Activated effector memory CD4-positive, alpha-beta T cell treated with anti-CD3 and anti-CD28 coated beads, Interleukin-2, amount 50 U/mL, for 16 hours (primary cell): Measurements from ENCODE around the gene DSCAML1.
"Not testable (repeated sequence)": the region's sequence is repeated elsewhere in the genome, so short reads cannot be mapped to it uniquely, and the experiment has no call there.

ENCODE experiments used
- DNase-seq: peaks from one replicate; pipeline ENCODE4 v3.0.0-alpha.2; 2020

The DSCAML1 gene

DNA sequence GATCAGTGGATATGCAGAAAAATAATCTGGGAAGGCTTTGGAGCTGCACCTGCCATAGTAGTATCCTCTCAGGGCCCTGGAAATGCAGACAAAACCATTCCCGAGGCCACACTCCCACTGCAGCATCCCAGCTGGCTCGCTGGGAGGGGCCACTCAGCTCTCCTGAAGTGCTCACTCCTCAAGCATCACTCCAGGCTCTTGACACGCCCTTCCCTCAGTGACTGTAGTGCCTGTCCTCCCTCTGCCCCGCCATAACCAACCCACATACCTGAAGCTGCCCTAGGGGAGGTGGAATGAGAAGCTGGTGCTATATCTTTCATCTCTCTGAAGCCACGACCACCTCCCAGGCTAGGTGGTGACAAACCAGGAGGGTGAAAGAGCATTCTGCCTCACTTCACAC lies 4.8 kb downstream of the DSCAML1 start:
- DNase-seq, result no peak

GRCh38 chr11:117790279-117790678 lies 6.7 kb downstream of the DSCAML1 start:
- DNase-seq, result no peak

GRCh38 chr11:117789241-117789640 lies 7.8 kb downstream of the DSCAML1 start:
- no peak for DNase-seq

DNA sequence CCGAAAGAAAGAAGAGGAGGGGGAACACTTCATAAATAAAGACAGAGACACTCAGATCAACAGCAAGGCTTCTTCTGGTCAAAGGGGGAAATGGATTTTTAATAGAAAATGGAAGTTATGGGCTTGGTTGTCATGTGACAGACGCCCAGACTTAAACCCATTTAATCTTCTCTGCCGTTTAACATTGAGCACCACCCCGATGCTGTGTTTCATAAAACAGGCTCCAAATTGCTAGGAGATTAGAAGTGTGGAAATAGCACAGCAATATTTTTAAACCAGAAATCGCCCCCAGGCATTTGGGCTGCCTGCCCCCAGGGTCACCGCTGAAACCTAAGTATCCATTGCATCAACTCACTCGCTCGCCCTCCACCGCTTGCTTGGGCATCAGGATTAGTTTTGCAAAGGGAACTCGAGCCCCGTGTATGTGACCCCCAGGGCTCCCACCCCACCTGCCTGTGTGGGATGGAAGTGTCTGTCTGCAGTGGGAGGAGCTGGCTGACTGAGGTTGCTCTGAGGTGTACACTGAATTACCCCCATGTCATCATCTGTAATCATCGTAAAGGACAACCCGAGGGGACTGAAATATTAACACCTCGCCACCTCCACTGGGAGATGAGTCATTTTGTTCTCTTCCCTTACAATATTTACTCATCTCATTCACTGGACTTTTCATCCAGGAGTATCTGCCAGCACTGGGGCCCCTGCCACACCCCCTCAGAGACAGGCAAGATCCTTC lies 10.7 kb downstream of the DSCAML1 start:
- no peak for DNase-seq

- no peak for DNase-seq
These were observed 14.9 kb downstream of the DSCAML1 start for GRCh38 chr11:117782101-117782500.

- DNase-seq, result no peak
These were observed 15.4 kb downstream of the DSCAML1 start for GRCh38 chr11:117781627-117782026.

DNA sequence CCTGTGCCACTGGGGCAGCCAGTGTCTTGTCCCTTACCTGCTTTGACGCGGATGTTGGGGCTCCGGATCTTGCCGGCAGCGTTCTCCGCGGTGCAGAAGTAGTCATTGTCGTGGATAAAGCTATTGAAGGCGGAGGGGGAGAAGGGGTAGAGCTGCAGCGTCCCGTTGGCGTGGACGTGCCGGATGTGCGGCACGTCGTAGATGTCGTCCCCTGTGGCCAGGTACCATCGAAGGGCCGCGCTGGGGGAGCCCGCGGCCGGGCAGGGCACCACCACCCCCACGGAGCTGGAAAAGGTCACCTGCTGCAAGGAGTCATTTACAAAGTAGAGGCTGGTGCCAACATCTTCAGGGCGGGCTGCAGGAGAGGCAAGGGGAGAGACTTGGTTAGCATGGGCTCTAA lies 16.6 kb downstream of the DSCAML1 start:
- no peak for DNase-seq

DNA sequence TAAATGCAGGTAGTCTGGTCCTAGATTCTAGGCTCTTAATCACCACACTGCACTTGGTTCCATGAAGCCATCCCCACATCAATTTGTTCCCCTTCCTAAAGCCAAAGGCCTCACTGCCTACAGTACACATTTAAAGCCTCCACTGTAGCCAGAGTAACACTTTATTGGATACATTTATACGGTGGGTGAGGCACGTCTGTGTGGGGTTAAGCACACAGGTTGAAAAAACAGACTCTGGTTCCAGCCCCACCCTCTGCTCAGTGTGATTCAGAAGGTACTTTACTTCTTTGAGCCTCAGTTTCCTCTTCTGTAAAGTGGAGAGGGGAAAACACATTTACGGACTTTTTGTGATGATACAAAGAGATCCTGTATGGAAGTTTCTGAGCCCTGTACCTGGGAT lies 22.5 kb downstream of the DSCAML1 start:
- no peak for DNase-seq

DNA sequence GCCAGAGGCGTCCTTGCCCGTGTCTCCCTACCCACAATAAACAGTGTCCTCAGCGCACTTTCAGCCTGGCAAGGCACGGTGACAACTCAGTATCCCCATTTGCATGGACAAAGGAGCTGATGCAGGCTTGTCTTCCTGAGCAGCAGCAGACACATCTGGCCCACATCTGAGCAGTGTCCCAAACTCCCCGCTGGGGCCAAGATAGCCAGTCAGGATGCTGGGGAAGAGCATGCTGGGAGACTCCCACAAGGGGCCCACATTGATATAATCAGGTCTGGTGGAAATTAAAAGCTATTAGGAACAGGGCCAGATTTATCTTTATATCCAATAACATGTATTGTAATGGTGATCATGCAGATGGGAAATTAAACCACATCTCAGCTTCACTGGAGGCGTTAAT lies 24.7 kb downstream of the DSCAML1 start:
- no peak for DNase-seq

- DNase-seq, result no peak
These were observed 25.2 kb downstream of the DSCAML1 start for GRCh38 chr11:117771841-117772240.

DNA sequence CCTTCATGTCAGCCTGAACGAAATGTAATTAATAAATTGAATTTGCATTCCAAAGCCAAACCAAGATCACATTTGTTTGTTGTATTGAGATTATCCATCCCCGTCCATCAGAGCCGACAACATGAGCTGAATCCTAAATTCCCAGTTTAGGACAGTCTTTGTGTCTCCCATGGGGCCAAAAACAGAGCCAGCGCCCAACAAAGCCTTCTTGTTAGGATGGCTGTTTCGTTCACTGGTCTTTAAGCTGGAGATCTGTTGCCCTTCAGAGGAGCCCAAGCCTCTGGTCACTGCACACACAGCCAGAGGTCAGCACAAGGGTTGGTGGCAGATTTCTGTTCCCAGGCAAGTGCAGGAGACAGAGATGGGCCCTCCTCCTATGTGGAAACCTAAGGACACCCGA lies 25.8 kb downstream of the DSCAML1 start:
- DNase-seq, result no peak

DNA sequence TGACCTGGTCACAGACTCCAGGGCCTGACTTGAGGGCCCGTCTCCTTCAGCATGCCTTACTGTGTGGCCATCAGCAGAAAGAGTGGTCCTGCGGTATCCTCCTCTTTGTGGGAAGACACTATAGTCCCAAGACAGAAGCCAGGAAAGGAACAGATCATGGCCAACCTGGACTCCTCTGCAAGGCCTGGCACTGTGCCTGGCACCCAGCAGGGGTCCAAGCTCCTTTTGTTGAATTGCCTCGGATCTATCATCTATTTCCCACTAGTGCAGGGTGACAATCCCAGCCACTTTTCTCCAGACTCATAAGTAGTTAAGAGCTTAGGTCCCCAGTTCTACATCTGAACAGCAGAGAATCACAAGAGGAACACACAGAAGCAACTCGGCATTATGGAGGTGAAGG lies 27.0 kb downstream of the DSCAML1 start:
- no peak for DNase-seq

- no peak for DNase-seq
These were observed 27.5 kb downstream of the DSCAML1 start for GRCh38 chr11:117769533-117769932.

DNA sequence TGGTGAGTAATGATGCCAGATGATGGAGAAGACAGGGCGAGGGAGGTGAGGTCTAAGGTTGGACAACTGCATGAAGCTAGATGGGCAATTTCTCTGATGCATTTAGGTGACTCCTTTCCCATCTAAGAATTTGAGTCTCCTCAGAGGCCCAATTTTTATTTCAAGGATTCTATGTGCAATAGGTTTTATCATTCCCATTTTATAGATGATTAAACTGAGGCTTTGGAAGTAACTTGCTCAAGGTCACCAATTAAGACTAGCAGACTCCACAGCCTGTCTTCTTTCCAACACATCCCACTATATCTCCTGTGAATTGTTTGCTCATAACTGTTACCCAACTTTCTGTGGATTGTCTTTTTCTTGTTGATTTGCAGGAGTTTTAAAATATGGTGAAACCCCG lies 28.5 kb downstream of the DSCAML1 start:
- no peak for DNase-seq

- DNase-seq, result no peak
These were observed 29.9 kb downstream of the DSCAML1 start for GRCh38 chr11:117767071-117767470.

- DNase-seq, result no peak
These were observed 30.4 kb downstream of the DSCAML1 start for GRCh38 chr11:117766576-117766975.

DNA sequence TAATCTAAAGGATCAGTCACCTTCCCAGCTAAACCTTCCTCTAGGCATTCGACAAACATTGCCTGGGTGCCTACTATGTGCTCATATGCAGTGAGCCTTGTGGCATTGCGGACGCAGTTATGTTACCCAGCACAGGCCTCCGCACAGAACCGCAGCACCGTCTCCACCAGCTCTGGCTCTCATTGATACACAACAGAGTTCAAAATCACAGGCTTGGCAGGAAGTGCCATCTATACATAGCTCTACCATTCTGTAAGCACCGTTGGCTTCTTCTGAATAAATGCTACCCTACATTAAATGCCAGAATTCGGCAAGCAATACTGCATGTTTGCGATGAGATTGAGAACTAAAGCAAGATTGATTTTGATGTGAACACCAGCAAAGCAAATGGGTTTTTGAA lies 31.0 kb downstream of the DSCAML1 start:
- DNase-seq, result no peak

- no peak for DNase-seq
These were observed 31.9 kb downstream of the DSCAML1 start for GRCh38 chr11:117765068-117765467.

DNA sequence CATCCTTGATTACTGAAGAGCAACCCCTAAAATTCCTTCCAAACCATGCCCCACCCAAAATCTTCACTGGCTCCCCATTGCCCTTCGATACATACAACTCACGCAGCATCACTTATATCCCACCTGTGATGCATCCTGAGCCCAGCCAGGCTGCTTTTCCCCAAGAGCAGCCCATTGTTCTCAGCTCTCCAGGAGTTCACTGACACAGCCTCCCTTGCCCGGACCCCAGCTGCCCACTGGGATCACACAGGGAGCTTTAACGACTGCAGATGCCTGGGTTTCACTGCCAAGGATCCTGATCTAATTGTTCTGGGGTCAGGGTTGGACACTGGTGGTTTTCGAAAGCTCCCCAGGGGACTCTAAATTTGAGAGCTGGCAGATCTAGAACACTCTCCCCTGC lies 33.6 kb downstream of the DSCAML1 start:
- DNase-seq, result not testable (repeated sequence)

GRCh38 chr11:117761993-117762392 lies 35.0 kb downstream of the DSCAML1 start:
- DNase-seq, result no peak

- no peak for DNase-seq
These were observed 37.7 kb downstream of the DSCAML1 start for GRCh38 chr11:117759305-117759704.

DNA sequence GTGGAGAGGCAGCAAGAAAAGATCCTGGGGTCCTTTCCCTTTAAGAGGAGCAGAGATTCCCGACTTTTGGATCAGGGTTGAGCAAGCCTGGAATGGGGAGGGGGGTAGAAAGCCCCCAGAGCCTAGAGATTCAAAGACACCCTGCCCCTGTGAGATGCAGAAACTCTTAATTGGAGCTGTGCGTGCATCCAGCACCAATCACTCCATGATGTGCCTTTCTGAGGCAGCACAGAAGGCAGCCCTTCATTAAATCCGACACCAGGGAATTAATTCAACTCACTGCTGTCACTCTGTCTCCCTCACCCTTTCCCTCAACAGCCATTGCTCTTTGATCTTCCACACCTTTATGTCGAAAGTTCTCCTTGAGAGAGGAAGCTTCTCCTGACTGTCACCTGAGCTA lies 43.0 kb downstream of the DSCAML1 start:
- DNase-seq, result no peak

DNA sequence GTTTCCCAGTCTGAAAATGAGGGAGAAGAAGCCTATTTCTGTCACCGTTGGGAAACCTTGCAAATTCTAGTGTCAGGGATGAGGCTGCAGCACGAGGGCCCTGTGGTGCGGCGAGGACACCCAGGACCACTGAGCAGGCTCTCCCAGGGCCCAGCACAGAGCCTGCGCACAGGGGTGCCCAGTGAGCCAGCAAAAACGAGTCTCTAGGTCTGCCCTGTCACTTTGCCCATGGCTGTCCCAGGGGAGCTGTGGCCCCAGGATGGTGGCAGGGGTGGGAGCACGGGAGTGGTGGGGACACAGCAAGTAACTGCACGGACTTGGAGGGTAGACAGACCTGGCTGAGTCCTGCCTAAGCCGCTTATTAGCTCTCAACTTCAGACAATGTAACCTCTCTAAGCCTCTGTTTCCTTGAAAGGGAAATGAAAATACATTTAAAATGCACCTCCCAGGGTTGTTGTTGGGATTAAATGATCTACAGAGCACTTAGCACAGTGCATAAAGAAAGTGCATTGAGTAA lies 44.2 kb downstream of the DSCAML1 start:
- DNase-seq, result no peak

DNA sequence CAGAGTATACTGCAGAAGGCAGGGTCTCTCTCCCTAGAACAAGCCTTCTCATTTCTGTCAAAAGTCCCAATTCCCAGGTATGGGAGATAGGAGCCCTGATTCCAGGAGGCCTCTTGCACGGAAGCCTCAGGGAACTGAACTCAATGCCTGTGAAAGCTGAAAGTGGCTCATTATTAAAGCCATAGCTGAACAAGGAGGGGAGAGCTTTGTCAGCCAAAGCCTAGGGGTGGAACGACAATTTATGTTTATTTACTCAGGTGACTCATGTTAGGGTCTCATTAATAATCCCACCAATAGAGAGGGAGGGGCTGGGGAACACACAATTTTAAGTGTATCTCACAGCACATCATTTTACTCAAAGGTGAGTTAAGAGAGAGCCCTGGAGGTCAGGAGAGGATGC lies 44.9 kb downstream of the DSCAML1 start:
- DNase-seq, result no peak
